ENCODE measurements around the gene RIMBP2.

GRCh38 chr12:130439250-130439649 lies 276.8 kb downstream of the RIMBP2 start:
- TF ChIP-seq CTCF (IDR thresholded peaks at IDR 0.05; ENCODE audit: low read depth, low read length), result no peak
- TF ChIP-seq POLR2A (IDR thresholded peaks at IDR 0.05; ENCODE audit: extremely low read depth, insufficient read length), result no peak
